Fibroblast of the aortic adventitia (primary cell): Measurements from ENCODE around the gene SCAI. TPM values are rescaled to one million over a fixed set of nuclear protein-coding genes. Genes with fewer than 3 reads are reported as not detected.

Source experiments
- DNase-seq: peaks from one replicate; pipeline ENCODE4 v3.0.0-alpha.2; 2010; ENCODE audit warnings: low read depth
- H3K4me3 ChIP-seq: 2 replicates; pipeline ENCODE4 v1.5.1; 2011; ENCODE audit warnings: low read depth, mild to moderate bottlenecking, control low read depth, low read length, moderate library complexity
- CTCF ChIP-seq: IDR thresholded peaks from 2 replicates; pipeline ENCODE4 v1.5.1; 2011; ENCODE audit warnings: mild to moderate bottlenecking, low read length, control low read depth, inconsistent platforms; ENCODE audit not compliant: insufficient read depth
- total RNA-seq: library from RNA; depleted of rRNA; stranded (reverse); fragments of >200 nt; gene quantifications from 2 replicates; pipeline ENCODE4 v1.2.3, GENCODE V29; 2012; ENCODE audit warnings: low replicate concordance

SCAI gene
- total RNA-seq, 1 donor = 14.0 TPM

GRCh38 chr9:124894035-124894740 is 249.1 kb downstream of the SCAI start:
- no peak overlapping the region for H3K4me3 ChIP-seq
- TF ChIP-seq CTCF = no peak
- DNase-seq = peak; percentile 7

Other genes starting within 250 kb of the SCAI start
- gene GOLGA1, start 202.4 kb downstream of the SCAI start, total RNA-seq = 13.9 and 53.1 TPM in 2 replicates
- gene PPP6C, start 46.3 kb upstream of the SCAI start, total RNA-seq = 28.0 and 28.5 TPM in 2 replicates
- 9.2 and 25.2 TPM in 2 replicates for gene RABEPK, start 57.0 kb upstream of the SCAI start, total RNA-seq
- gene HSPA5, start 97.8 kb upstream of the SCAI start, total RNA-seq = 126 and 128 TPM in 2 replicates
- gene GAPVD1, start 118.3 kb upstream of the SCAI start, total RNA-seq = 52.7 and 53.1 TPM in 2 replicates